ENCODE results near the gene SEH1L.
"Not testable (repeated sequence)": the region's sequence is repeated elsewhere in the genome, so short reads cannot be mapped to it uniquely, and the experiment has no call there.

The SEH1L gene

DNA sequence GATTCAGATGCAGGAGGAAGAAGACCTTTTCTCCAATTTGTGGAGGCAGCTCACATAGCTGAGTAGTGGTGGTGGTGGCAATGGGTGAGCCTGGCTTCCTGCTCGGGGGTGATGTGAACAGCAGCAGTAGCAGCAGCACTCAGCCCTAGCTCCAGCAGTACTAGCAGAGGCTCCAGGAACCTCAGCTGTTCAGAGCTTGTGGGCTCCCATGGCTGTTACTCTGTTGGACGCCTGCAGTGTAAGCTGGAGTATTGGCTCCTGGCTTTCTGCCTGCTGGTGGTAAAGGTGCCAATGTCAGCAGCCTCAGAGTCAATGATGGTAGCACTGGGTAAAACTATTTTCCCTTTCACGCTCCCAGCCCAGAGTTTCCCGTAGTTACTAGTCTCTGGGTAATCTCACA is 3.1 kb upstream of the SEH1L start:
- DNase-seq (ENCODE audit: low spot score): no peak

DNA sequence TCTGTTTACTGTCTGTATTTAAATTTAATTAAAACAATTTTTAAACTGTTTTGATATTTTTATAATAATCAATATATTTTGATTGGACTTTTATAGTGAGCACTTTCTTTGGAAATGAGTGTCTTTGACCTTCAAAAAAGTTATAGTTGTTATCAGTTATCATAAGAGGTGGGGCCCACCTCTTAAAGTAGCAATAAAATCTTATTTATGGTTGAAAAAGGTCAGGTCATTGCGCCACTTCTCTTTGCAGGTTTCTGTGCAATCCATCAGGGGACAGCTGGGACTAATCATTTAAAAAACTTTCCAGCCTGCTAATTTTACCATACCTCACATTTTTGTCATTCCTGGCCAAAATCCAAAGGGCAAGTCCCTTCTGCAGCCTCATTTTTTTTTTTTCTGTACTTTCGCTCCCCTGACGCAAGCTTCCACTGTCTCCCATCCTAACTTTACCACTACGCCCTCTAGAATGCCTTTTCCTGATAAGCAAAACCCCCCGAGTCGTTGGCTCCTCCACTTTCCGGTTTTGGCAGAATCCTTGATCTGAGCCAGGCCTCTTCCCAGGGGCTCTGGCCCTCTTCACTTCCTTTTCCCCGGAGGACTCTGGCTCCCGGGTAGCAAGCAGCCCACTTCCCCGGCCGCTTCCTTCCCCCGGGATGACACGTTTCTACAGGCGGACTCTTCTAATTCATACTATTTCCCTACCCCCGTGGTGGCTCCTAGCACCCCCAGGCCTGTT is 1.1 kb upstream of the SEH1L start:
- peak; percentile 57 for DNase-seq (ENCODE audit: low spot score)

- DNase-seq (ENCODE audit: low spot score): peak; percentile 91
Observed at GRCh38 chr18:12948050-12948804, 416 bp downstream of the SEH1L start.

DNA sequence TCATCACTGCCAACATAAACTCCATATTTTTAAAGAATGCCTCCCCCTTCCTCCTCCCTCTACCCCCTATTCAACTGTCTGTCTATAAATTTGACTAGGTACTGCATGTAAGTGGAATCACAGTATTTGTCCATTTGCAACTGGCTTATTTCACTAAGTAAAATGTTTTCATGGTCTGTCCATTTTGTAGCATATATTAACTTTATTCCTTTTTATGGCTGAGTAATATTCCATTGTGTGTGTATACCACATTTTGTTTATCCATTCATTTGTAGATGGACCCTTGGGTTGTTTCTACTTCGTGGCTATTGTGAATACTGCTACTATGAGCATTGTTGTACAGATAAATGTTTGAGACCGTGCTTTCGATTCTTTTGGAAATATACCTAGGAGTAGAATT is 10.7 kb downstream of the SEH1L start:
- no peak for DNase-seq (ENCODE audit: low spot score)

GRCh38 chr18:12960395-12960794 is 12.6 kb downstream of the SEH1L start:
- no peak for DNase-seq (ENCODE audit: low spot score)

GRCh38 chr18:12960853-12961397 is 13.1 kb downstream of the SEH1L start:
- no peak for DNase-seq (ENCODE audit: low spot score)

DNA sequence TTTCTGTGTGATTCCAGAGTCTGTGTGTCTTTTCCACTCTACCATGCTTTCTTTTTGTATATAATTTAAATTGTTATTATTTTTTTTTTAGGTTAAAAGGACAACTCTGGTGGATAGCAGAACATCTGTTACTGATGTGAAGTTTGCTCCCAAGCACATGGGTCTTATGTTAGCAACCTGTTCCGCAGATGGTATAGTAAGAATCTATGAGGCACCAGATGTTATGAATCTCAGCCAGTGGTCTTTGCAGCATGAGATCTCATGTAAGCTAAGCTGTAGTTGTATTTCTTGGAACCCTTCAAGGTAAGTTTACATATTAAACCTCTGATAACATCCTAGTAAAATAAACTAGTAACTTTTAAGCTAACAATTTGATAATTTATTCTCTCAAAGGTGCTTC is 15.3 kb downstream of the SEH1L start:
- DNase-seq (ENCODE audit: low spot score): no peak

DNA sequence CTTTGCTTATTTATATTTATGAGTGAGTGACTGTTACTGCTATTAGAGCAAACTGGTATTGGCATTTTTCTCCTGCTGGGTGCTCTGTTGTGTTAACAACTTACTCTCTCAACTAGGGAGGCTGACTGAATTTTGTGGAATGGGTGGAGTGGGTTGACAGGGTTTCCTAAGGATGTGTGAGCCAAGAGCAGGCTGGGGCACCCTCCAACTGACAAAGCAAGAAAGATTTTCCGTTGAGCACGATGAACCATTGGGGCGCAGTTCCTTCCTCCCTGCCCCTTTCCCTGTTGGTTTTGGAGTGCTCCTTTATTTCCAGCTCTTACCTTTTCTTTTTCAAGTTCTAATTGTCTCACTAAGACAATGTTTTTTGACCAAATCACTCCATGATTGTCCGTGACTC is 20.3 kb downstream of the SEH1L start:
- DNase-seq (ENCODE audit: low spot score): no peak

DNA sequence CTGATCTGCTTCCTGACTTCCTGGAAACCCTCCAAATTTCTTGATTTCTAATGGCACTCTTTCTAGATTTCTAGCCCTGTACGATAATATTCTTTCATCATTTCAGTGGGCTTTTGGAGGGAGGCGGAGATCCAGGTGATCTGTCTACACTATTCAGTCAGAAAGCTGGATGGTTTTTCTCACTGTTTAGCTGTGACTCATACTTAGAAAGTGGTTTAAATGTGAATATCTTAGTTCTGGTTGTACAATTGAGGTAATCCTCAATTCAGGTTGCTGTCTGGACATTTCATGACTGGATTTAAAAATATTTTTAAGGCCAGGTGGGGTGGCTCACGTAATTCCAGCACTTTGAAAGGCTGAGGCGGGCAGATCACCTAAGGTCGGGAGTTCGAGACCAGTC is 20.8 kb downstream of the SEH1L start:
- DNase-seq (ENCODE audit: low spot score): no peak

DNA sequence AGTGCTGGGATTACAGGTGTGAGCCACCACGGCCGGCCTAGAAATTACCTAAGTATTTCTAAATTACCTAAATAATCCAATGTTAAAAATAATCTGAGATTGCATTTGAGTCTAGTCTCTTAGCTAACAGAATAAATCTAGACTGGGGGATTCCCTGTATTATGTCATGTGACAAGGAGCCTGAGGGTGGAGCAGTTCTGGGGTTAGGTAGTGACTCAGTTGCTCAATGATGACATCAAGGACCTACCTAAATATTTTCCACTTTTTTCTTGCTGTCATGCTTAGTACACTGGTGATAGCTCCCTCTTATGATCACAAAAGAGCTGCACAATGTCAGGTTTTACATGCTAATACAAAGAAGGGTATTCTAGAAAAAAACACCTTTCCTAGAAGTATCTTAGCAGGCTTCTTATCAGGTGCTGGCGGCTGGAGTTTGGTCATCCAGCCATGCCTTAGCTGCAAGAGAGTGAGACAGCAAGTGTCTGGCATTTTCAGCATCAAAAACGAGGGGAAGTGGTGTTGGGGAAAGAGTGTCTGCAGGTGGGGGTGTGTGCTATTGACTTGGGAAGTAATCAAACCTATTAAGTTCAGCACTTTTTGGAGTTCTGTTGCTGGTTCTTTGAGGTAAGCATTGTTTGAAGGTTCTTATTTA is 25.9 kb downstream of the SEH1L start:
- DNase-seq (ENCODE audit: low spot score): no peak

GRCh38 chr18:12975488-12975887 is 27.7 kb downstream of the SEH1L start:
- no peak for DNase-seq (ENCODE audit: low spot score)

DNA sequence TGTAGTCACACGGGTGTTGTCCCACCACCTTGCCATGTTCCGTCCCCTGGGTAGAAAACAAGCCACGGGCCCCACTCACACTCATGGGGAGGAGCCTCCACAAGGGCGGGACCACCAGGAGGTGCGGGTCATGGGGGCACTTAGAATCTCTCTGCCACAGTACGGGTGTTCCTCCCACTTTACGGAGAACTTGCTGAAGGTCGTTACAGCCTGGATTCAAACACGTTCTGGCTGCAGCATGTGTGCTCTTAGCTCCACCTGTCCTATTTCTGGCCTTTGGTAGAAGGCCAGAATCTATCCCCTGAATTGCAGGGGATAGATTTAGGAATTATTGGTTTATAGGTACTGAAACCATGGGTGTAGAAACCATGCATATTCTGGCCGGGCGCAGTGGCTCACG is 28.5 kb downstream of the SEH1L start:
- DNase-seq (ENCODE audit: low spot score): no peak

DNA sequence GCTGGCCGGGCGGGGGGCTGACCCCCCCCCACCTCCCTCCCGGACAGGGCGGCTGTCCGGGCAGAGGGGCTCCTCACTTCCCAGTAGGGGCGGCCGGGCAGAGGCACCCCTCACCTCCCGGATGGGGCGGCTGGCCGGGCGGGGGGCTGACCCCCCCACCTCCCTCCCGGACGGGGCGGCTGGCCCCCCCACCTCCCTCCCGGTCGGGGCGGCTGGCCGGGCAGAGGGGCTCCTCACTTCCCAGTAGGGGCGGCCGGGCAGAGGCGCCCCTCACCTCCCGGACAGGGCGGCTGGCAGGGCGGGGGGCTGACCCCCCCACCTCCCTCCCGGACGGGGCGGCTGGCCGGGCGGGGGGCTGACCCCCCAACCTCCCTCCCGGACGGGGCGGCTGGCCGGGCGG is 32.3 kb downstream of the SEH1L start:
- DNase-seq (ENCODE audit: low spot score): not testable (repeated sequence)

GRCh38 chr18:12989397-12990122 is 41.7 kb downstream of the SEH1L start:
- DNase-seq (ENCODE audit: low spot score): no peak

DNA sequence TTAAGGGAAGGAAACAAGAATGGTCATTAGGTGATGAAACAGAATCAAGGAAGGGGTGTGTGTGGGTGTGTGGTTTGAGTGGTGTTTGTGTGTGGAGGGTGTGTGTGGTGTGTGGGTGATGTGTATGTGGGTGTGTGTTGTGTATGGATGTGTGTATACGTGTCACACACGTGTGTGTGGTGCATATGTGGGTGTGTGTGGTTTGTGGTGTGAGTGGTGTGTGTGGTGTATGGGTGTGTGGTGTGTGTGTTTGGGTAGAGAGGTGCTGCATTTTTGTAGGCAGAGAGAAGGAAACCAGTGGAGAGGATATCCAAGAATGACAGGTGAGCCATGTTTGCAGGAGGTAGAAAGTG is 42.3 kb downstream of the SEH1L start:
- DNase-seq (ENCODE audit: low spot score): peak; percentile 18

- peak; percentile 60 for DNase-seq (ENCODE audit: low spot score)
Observed at GRCh38 chr18:12990641-12990966, 42.8 kb downstream of the SEH1L start.

DNA sequence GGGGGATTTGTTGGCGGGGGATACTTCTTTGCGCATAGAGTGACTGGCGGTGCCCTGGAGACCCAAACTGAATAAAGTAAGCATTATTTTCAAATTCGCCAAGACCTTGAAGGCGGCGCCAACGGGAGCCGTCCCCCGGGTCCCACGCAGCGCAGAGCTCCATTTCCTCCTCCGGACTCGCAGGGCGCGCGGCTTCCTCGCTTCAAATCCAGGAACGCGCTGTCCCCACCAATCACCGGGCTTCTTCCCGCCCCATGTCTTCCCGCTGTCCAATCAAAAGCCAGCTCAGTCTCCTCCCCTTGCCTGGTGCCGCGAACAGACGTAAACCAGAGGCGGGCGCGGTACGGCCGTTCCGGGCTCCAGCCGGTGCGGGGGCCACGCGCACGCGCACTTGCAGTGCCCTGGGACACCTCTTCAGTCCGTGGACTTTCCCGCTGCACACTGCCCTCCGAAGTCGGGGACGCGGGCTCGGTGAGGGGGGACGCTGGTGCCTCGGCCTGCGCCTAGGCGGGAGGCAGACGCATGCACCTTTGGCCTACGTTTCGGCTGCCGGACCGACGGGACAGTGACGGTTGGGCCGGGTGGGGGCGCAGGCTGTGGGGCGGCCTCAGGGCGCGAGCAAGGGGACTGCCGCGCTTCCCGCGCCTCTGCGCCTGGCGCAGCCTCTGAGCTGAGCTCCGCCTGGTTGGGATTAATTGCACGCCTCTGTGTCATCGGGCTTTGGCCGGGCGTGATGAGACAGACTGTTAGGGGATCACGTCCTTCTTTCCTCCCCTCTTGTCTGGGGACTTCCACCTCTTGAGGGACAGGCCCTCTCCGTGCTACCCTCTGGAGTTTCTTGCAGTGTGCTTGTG is 43.4 kb downstream of the SEH1L start, which contains the start of gene CEP192:
CEP192 (plus strand) TSS at position 396 of the 854 bp plus-strand sequence. CDS start 8,063 bp downstream, outside the sequence.
- DNase-seq (ENCODE audit: low spot score): peak; percentile 98

DNA sequence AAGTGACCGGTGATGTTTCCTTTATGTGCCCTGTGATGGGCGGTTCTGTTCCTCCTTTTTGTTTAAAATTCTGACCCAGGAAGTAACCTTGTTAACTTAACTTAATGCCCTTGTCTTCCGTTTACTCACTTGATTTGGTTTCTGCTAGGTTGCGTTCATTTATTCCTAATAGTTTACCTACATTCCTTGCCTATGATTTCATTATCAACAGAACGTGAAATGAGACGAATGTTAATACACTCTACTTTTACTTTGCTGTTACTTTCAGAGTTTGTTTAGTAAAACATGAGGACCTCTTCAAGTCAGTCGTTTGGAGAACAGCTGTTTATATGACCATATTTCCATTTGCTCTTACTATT is 44.0 kb downstream of the SEH1L start:
- no peak for DNase-seq (ENCODE audit: low spot score)

GRCh38 chr18:12993439-12993838 is 45.6 kb downstream of the SEH1L start:
- no peak for DNase-seq (ENCODE audit: low spot score)

DNA sequence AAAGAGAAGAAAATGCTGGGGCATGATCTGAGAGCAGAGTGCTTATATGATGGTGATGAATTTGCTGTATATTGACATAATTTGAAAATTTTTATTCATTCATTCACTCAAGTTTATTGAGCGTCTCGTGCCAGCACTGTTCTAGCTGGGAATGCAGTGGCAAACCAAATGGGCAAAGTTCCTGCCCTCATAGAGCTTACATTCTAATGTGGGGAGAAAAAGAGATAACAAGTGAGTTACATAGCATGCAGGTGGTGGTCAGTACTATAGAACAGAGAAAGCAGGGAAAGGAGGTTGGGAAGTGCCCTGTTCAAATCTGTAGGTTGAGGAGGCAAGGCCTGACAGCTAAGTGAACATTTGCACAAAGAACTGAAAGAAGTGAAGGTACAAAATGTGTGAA is 47.6 kb downstream of the SEH1L start:
- no peak for DNase-seq (ENCODE audit: low spot score)

GRCh38 chr18:12995952-12996477 is 48.2 kb downstream of the SEH1L start:
- DNase-seq (ENCODE audit: low spot score): no peak
